Muscle of arm (tissue), 12 donors: Measurements from ENCODE around the gene CLTCL1. TPM values are rescaled to one million over a fixed set of nuclear protein-coding genes. Genes with fewer than 3 reads are reported as not detected.
"Not testable (repeated sequence)": the region's sequence is repeated elsewhere in the genome, so short reads cannot be mapped to it uniquely, and the experiment has no call there.

Experiments used
- DNase-seq: peaks from one replicate; pipeline ENCODE4 v3.0.0-alpha.2; 2013
- polyA plus RNA-seq, 12 donors: library from polyadenylated mRNA; unstranded; fragments of 120-200 nt; gene quantifications; one replicate each; pipeline ENCODE4 v1.2.1, GENCODE V29; 2013; ENCODE audit not compliant: insufficient read length in 12 of 12

CLTCL1 gene
- polyA plus RNA-seq, 12 donors: 4.2 to 34.6 (median 21.4) TPM; not detected in 1

DNA sequence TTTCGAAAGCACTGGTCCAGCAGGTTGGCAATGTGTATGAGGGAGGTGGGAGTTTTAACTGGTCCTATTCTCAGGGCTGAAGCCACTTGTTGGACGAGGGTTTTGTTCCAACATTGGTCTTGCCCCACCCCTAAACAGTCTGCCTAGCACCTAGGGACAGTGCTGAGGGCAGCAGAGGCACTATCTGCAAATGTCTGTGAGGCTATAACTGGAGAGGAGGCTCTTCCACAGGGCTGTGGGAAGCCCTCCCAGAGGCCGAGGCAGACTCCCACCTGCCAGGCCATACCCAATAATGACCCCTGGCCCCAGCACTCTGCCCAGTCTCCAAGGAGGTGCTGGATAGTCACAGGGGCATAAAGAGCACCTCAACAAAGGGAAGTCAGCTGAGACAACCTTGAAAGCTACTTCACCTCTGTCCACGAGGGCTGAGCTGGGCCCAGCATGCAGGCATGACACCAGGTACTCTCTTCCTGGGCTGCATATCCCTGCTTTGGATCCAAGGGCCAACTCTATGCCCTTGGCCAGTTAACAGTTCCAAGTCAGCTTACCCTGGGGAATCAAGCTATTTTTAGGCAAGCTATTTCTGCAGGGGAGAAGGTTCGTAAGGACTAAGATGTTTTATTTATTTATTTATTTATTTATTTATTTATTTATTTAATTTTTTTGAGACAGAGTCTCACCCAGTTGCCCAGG is 72.8 kb downstream of the CLTCL1 start:
- DNase-seq: no peak

DNA sequence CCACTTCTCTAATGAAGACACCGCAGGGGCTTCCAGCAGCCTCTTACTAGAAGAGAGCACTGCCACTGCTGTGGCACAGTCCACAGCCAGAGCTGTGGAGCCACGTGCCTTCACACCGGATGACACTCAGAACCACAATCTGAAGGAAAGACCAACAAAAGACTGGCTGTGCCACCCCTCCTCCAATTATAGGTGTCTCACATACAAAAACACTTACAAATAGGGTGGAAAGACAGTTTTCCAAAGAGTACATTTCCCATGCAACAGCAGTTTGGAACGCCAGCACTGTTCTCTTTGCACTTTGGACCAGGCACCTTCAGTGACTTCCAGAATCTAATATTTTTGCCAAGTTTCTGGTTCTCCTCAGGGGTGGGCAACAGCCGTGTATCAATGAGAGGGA is 74.9 kb downstream of the CLTCL1 start:
- no peak for DNase-seq

DNA sequence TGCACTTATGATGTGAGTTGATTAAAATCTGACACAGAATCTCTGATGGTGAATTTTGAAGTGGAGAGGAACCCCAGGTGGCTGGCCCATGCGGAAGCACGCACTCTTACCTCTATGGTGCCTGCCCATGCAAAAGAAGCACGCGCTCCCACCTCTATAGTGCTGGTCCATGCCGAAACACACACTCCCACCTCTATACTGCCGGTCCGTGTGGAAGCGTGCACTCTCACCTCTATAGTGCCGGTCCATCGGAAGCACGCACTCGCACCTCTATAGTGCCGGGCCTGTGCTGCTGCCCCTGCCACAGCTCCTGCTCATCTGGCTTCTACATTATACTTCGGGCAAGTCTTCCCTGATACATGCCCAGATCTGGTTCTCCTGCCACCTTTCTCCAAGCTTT is 76.2 kb downstream of the CLTCL1 start:
- no peak for DNase-seq

DNA sequence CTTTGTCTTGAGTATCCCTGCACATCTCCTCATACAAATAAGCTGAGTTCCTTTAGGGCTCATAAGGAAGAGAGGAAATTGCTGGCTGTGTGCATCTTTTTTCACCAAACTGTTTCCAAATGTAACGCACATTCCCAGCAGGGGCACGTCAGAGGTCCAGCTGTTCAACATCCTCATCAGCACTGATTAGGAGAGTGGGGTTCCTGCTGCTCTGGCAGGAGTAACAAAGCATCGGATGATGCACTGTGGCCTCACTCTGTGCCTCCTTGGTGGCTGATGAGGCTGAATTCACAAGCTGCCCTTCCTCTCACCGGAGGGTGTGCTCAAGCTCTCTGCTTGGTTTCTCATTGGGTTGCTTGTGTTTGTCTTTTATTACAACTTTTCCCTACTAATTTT is 77.4 kb downstream of the CLTCL1 start:
- no peak for DNase-seq

DNA sequence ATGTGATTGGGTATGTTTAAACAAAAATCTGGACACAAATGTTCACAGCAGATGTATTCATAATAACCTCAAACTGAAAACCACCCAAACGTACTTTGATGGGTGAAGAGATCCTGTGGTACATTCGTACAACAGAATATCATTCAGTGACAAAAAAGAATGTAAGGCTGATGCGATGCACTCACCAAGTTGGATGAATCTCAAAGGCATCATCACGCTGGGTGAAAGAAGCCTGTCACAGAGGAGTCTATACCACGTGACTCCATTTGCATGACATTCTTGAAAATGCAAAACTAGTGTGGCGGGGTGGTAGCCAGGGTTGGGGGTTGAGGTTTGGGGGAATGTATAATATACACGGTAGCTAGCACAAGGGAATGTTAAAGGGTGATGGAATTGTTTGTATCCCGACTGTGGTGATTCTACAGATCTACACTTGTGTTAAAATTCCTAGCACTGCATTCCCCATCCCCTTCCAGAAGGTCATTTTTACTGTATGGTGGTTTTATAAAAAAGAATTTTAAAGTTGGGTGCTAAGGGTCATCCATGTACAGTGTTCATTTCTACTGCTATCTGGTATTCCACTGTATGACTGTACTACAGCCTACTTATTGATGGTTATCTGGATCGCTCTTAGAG is 78.0 kb downstream of the CLTCL1 start:
- no peak for DNase-seq

DNA sequence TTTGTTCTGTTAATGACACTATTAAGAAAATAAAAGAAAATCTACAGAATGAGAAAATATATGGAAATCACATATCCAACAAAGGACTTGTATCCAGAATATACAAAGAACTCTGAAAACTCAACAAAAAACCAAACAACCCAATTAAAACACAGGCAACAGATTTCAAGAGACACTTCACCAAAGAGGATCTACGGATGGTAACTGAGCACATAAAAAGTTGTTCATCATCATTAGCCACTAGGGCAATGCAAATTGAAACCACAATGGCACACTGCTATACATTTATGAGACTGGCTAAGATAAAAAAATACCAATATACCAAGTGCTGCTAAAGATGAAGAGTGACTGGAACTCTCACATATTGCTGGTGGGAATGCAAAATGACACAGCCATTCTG is 78.5 kb downstream of the CLTCL1 start:
- DNase-seq: no peak

DNA sequence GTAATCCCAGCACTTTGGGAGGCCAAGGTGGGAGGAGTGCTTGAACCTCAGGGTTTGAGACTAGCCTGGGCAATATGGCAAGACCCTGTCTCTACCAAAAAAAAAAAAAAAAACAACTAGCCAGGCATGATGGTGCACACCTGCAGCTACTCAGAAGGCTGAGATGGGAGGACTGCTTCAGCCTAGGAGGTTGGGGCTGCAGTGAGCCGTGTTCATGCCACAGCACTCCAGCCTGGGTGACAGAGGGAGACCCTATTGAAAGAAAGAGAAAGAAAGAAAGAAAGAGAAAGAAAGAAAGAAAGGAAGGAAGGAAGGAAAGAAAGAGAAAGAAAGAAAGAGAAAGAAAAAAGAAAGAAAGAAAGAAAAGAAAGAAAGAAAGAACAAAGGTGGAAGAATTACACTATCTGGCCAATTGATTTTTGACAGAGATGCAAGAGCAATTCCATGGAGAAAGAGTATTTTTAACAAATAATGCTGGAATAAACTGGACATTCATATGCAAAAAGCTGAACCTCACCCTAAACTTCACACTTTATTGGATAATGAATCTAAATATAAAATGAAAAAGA is 79.1 kb downstream of the CLTCL1 start:
- no peak for DNase-seq

DNA sequence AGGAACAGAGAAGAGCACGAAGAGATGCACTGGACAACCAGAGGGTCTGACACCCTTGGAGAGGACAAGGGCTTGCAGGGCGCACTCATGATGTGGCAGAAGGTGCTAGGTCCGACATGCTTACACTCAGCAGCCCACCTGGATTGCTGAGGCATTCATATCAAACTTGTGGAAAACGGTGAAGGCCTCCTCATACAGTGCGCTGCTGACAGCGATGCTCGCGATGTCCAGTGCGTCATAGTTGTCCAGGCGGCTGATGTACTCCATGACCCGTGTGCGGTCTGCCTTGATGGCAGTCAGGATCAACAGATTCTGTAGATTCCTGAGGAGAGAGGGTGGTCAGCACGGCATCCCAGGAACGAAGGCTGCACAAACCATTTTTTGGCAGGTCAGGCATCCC is 81.3 kb downstream of the CLTCL1 start:
- DNase-seq: no peak

DNA sequence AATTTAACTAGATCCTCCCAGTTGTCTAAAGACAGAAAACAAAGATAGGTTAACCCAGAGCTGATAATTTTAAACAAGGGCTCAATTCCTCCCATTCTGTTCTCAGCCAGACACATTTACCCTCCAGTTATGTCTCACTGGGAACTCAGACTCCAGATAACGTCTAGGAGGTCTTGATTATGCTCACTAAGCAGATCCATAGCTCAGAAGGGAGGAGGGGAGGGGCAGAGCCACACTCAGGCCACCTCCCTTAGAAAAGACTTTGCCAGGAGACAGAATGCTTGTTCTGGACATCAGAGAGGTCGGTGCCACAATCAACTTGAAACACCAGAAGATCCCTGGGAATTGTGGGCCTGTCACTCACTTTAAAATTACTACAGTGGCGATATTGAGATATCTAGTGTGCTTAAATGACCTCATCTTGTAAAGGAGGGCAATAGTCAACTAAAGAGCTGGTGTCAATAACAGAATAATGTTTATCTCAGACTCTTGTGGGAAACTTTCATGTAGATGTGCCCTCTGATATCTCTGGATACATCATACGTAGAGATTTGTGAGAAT is 83.2 kb downstream of the CLTCL1 start:
- DNase-seq: no peak

DNA sequence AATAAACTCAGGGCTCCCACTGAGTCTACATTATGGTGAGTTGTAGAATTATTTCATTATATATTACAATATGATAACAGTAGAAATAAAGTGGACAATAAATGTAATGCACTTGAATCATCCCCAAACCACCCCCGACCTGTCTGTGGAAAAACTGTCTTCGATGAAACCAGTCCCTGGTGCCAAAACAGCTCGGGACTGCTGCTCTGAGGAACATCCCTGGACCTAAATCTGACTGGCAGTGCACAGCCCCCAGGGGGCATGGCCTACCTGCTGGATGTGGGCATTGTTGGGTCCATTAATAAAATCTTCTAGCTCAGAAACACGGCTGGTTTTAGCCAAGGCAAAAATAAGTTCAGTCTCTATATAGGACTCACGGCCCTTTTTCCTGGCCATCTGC is 83.6 kb downstream of the CLTCL1 start:
- DNase-seq: no peak

DNA sequence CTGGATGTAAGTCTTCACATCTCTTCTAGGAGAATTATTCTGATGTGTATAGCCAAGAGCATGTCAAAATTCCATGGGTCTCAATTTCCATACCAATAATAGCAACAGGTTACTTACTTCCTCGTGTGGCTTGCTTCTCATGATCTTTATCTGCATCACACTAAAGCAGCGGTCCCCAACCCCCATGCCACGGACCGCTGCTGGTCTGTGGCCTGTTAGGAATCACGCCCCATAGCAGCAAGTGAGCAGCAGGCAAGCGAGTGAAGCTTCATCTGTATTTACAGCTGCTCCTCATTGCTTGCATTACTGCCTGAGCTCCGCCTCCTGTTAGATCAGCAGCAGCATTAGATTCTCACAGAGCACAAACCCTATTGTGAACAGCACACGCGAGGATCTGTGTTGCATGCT is 84.1 kb downstream of the CLTCL1 start:
- no peak for DNase-seq

DNA sequence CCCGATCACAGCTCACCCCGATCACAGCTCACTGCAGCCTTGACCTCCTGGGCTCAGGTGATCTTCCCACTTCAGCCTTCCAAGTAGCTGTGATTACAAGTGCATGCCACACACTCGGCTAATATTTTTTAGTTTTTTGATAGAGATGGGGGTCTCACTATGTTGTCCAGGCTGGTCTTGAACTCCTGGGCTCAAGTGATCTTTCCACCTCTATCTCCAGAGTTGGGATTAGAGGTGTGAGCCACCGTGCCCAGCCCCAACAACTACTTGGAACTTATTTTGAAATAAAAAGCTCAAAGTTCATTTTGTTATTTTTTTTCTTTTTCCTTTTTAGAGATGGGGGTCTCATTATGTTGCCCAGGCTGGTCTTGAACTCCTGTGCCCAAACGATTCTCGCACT is 85.2 kb downstream of the CLTCL1 start:
- DNase-seq: no peak

DNA sequence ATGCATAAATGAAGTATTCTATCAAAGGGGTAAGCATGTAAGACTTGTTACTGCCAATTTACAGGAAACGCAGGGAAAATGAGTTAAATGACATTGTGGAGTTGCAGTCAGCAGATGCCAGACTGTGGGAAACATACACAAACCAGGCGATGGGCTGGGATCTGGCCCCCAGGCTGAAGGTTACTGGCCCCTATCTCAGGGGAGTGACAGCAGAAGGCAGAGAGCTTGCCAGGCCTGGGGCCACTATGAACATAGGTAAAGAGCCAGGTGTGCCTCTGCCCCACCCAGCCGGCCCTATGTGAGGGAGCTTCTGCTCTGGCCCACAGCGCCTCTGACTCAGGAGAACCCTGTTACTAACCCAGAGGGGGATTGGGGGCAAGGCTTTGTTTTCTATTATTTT is 86.9 kb downstream of the CLTCL1 start:
- no peak for DNase-seq

DNA sequence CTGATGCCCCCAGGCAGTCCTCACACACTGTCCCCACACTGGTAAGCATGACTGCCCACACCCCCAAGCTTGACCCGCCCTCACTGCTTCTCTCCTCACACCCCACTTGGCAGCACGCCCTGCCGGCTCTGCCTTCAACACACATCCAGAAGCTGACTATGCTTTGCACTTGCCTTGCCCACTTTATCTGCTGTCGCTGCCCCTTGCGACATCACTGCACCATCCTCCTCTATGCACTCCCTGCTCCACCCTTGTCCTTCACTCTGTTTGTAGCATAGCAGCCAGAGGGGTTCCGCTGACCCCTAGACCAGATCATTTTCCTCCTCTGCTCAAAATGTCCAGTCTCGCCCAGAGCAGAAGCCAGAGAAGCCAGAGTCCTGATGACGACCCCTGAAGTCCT is 87.7 kb downstream of the CLTCL1 start:
- DNase-seq: no peak

DNA sequence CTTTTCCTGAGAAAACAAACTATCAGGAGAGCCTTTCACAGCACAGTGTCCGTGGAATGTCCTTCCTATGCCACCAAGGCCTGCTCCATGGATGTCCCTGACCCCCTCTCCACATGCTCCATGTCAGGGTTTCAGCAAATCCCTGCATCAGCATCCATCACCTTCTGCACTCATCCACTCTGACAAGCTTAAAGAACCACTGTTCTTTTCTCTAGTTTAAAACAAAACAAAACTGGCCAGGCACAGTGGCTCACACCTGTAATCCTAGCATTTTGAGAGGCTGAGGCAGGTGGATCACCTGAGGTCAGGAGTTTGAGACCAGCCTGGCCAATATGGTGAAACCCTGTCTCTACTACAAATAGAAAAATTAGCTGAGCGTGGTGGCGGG is 88.7 kb downstream of the CLTCL1 start:
- DNase-seq: not testable (repeated sequence)

DNA sequence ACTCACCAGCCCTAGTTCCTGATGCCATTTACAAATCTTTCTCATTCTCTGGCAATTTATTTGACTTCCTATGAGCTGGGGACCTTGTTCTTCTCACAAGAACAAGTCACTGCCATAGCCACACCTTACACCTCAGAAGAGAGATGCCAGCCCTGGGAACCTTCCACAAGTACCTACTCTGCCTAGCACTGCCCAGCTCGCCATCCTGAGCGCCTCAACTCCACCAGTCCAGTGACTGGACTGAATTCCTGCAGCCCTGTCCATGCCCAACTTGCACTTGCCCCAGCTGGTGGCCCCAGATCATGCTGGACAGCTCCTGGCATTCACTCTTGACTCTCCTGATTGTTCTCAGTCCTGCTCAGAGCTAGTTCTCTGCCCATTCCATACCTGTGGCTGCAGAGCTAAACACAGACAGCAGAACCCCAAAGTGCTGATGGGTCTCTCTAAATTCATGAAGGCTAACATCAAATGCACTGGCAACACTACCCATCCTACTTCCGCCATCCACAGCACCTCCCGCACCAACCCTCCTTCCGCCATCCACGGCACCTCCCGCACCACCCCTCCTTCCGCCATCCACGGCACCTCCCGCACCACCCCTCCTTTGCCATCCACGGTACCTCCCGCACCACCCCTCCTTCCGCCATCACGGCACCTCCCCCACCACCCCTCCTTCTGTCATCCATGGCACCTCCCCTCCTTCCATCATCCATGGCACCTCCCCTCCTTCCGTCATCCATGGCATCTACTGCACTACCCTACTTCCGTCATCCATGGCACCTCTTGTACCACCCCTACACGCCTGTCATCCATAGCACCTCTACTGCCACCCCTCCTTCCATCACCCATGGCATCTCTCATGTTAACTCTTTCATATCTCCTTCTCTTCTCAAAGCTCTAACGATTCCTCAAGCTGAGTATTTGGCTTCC is 89.4 kb downstream of the CLTCL1 start:
- DNase-seq: no peak

DNA sequence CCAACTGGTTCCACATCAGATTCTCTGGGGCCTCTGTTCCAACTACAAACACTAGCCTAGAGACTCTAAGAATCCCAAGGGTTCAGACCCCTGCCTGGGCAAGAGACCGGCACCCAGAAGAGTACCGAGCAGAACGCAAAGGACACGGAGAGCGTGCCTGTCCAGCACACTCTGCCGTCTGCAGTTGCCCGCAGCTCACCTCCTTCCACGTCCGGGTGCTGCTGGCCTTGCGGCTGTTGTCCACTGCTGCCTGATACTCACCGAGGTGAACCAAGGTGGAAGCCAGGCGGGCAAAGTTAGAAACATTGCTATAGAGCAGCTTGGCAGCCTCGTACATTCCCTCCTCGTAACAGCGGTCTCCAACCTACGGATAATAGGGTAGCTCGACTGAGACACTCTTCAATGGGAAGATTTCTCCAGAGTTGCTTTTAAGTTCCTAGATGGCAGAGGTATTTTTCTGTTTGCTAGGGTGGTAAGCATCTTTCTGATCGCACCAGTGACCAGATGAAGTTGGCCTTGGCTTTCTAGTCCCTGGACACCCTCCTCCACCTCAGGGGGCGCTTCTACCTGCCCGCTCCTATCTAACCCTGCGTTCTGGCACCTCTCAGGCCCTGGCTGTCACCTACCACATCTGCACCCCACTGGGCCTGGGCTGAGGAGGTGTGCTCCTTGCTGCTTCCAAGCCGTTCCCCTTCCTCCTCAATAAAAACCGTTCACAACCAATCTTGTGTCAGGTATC is 90.2 kb downstream of the CLTCL1 start:
- DNase-seq: no peak

DNA sequence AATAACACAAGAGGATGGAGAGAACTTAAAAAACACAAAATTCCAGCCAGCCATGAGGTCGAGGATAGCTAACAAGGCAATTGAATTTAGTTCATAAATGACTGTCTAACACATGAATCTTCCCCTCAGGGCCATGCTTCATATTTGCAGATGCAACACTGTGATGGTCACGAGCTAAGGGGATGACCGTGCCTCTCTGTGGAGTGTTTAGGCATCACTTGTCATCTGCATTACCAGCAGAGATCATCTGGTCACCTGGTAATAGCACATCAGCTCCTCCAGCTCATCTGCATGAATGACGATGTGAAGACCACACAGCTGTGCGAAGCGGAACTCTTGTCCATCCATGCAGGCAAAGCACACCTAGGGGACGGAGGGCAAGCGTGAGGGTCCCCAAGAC is 92.0 kb downstream of the CLTCL1 start:
- no peak for DNase-seq

DNA sequence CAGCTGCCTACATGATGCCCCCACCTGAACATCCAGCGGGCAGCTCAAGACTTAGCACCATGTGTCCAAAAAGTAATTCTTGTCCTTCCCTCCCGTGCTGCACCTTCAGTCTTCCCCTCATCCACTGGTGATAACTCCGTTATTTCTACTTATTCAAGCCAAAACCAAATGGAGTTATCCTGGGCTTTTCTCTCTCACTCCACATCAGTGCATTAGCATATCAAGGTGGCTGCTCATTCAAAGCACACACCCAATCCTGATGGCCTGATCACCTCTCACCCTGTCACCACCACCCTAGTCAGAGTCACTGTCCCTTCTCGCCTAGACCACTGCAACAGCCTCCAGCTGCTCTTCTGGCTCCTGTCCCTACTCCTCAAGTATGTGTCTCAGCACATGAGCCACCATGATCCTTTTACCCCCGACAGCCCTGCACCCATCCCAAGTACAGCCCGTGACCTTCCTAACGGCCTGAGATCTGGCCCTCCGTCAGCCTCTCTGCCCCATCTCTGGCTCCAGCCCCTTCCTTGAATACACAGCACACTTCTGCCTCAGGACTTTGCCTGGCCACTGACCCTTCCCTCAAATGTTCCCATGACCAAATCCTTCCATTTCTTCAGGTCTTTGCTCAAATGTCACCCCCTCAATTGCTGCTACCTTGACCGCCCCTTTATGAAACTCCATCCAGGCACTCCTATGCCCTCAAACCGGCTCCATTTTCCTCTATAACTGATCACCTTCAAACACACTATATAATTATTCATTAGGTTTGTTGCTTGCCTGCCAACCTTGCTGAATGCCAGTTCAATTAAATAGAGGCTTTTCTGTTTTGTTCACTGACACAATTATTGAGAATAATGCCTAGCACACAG is 93.3 kb downstream of the CLTCL1 start:
- DNase-seq: no peak

DNA sequence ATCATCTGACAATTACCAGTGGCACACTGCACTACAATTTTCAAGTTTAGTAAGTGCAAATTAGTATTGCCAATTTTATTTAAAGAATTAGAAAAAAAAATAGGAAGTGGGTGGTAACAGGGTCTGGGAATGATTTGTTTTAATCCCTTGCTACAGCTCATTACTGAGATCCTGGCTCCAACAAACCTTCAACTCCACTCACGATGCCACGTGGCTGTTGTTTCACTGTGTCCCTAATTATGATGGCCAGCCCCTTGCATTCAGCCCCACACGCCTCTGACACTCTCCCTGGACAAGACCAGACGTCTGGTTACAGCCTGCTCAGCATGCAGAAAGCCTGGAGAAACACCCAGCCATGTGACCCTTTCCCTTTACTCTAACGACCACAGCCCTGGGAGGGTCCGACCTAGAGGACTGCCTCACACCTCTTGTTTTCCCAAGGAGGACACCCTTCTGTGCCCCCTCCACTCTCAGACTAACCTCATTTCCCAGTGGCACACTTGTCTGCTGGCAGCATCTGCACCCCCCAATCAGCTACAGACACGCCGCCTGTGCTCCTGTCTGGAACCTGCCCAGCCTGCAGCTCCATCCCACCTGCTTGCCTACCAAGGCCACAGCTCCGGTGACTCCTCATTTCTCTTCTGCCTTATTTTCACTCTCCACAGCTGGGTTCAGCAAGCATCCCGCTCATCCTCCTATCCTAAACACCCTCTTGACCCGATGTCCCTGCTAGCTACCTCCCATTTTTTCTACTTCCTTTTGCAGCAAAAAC is 94.5 kb downstream of the CLTCL1 start:
- no peak for DNase-seq
